Adrenal gland (tissue), 12 donors: ENCODE measurements around the gene TSHZ2. TPM values are rescaled to one million over a fixed set of nuclear protein-coding genes. Genes with fewer than 3 reads are reported as not detected.

Experiments
- DNase-seq, 7 donors: peaks; one replicate each; pipeline ENCODE4 v3.0.0-alpha.2; 2019 to 2020
- H3K27ac ChIP-seq, 5 donors: fragments of 200-600 bp; sonication (generic) in 4 of 5; 1 replicate in 3 of 5; 2 replicates in 2 of 5; pipeline versions ENCODE4 v1.5.1 to v1.8.0; 2016 to 2020; ENCODE audit warnings: mild to moderate bottlenecking in 1 of 5
- H3K27me3 ChIP-seq: fragments of 200-600 bp; 2 replicates; pipeline ENCODE4 v1.8.0; 2021
- H3K36me3 ChIP-seq, 2 donors: fragments of 200-600 bp; replicated peaks in 1 of 2; 1 replicate in 1 of 2; 2 replicates in 1 of 2; pipeline versions ENCODE4 v1.5.1 to v1.8.0; 2018 to 2022
- H3K4me1 ChIP-seq, 2 donors: fragments of 200-600 bp; replicated peaks in 1 of 2; 1 replicate in 1 of 2; 2 replicates in 1 of 2; pipeline versions ENCODE4 v1.5.1 to v1.8.0; 2018 to 2021
- H3K4me3 ChIP-seq, 4 donors: fragments of 200-600 bp; sonication (generic) in 3 of 4; one replicate each; pipeline ENCODE4 v1.5.1; 2016 to 2018
- H3K9me3 ChIP-seq, 3 donors: fragments of 200-600 bp; sonication (generic) in 1 of 3; replicated peaks in 1 of 3; 1 replicate in 2 of 3; 2 replicates in 1 of 3; pipeline versions ENCODE4 v1.5.1 to v1.8.0; 2016 to 2021
- CTCF ChIP-seq, 6 experiments: fragments of 450-650 bp in 4 of 6; fragments of 200-600 bp in 2 of 6; sonication (generic) in 1 of 6; IDR thresholded peaks; 1 replicate in 5 of 6; 2 replicates in 1 of 6; pipeline versions ENCODE4 v1.5.1 to v1.8.0; 2016 to 2021; ENCODE audit warnings: antibody characterized with exemption in 6 of 6, mild to moderate bottlenecking in 2 of 6, moderate library complexity in 1 of 6
- POLR2A ChIP-seq, 2 donors: fragments of 450-650 bp; IDR thresholded peaks; one replicate each; pipeline ENCODE4 v1.6.1; 2017; ENCODE audit warnings: antibody characterized with exemption in 2 of 2, mild to moderate bottlenecking in 2 of 2, moderate library complexity in 1 of 2
- WGBS, 4 donors: extraction: QIAGEN DNeasy Blood & Tissue Kit in 2 of 4; methylation state at CpG; one replicate each; pipeline versions ENCODE4 v1.1.5 to v1.1.7; 2013 to 2017; 5-methylcytosine and 5-hydroxymethylcytosine counted together
- intact Hi-C, 2 donors: fragments of 100-400 bp; cut with DNase I; formaldehyde crosslinking; loops; one replicate each; pipeline versions ENCODE4 v1.14.1 to v1.15.0; 2022 to 2023
- polyA plus RNA-seq, 3 donors: library from polyadenylated mRNA; stranded (reverse); fragments of 200-250 nt in 2 of 3; fragments of 350-450 nt in 1 of 3; fragmentation: Illumina TruSeq in 1 of 3; extraction: RNeasy Lipid Tissue Mini Kit (QIAGEN cat#74804) in 1 of 3; gene quantifications; one replicate each; pipeline ENCODE4 v1.2.3, GENCODE V29; 2013 to 2014
- total RNA-seq, 9 donors: library from RNA; depleted of rRNA in 4 of 9; stranded (reverse); fragments of >200 nt in 4 of 9; fragments of 120-200 nt in 1 of 9; fragmentation: NEBNext Ultra II Directional in 1 of 9; extraction: Animal tissue kit (Norgen Biotek cat#: 25700) in 1 of 9; gene quantifications; one replicate each; pipeline versions ENCODE4 v1.1.0 to v1.2.4, GENCODE V29; 2013 to 2023
- donor health status: healthy with polysubstance abuse.
- donor health status: Bipolar disorder and iron deficiency.
- donor health status: DM: yes; HTN: yes; CAD: no.
- donor health status: DM: no; HTN: no; CAD: no.
- donor health status: DM: no; HTN: no; CAD: no.
- donor health status: DM: yes; HTN: yes; CAD: no.

TSHZ2 gene
- total and polyA plus RNA-seq, 12 donors, result 20.5 to 87.1 (median 52.4) TPM

- Histone ChIP-seq H3K27ac (no peak overlapping the region), H3K27me3 (no peaks in the 10 kb centered on the region), H3K4me1 (peaks cover 9 to 24% of the 10 kb centered on the region in 2 donors), H3K9me3 (no peaks in the 10 kb centered on the region), H3K36me3 (no peaks in the 10 kb centered on the region), H3K4me3 (no peak overlapping the region)
- TF ChIP-seq POLR2A (IDR thresholded peaks at IDR 0.05) (no peak), CTCF (IDR thresholded peaks at IDR 0.05) (no peak)
- no peak for DNase-seq
- intact Hi-C loops, result no loop called here
- 90 to 100% (median 96%) methylated on average over 2 of the region's 2 CpGs for WGBS, 4 donors
Observed at GRCh38 chr20:53038299-53038698, 66.1 kb downstream of the TSHZ2 start.

- Histone ChIP-seq H3K36me3 (no peaks in the 10 kb centered on the region), H3K4me3 (no peak overlapping the region), H3K4me1 (peaks cover 9 to 24% of the 10 kb centered on the region in 2 donors), H3K27ac (peak overlapping the region in 3 of 5 donors; percentile 29 to 68 (median 48)), H3K27me3 (no peaks in the 10 kb centered on the region), H3K9me3 (no peaks in the 10 kb centered on the region)
- peak; percentile 42 to 71 (median 60) for DNase-seq
- no peak for TF ChIP-seq CTCF (IDR thresholded peaks at IDR 0.05)
- no peak for TF ChIP-seq POLR2A (IDR thresholded peaks at IDR 0.05)
- intact Hi-C loops, result no loop called here
- 46 to 58% (median 56%) methylated on average over 14 of the region's 14 CpGs for WGBS, 4 donors
Observed at GRCh38 chr20:53040693-53041589, 68.8 kb downstream of the TSHZ2 start.

GRCh38 chr20:53042521-53042920 lies 70.4 kb downstream of the TSHZ2 start:
- Histone ChIP-seq H3K4me3 (no peak overlapping the region), H3K27me3 (no peaks in the 10 kb centered on the region), H3K4me1 (peaks cover 9 to 19% of the 10 kb centered on the region in 2 donors), H3K36me3 (no peaks in the 10 kb centered on the region), H3K9me3 (no peaks in the 10 kb centered on the region), H3K27ac (no peak overlapping the region)
- 79 to 86% (median 81%) methylated on average over 3 of the region's 3 CpGs for WGBS, 4 donors
- intact Hi-C loops, result no loop called here
- DNase-seq, result no peak
- TF ChIP-seq CTCF (IDR thresholded peaks at IDR 0.05) (no peak), POLR2A (IDR thresholded peaks at IDR 0.05) (no peak)

GRCh38 chr20:53044296-53044695 lies 72.1 kb downstream of the TSHZ2 start:
- no peaks in the 10 kb centered on the region for H3K36me3 ChIP-seq
- H3K27me3 ChIP-seq, result no peaks in the 10 kb centered on the region
- H3K4me1 ChIP-seq, result peaks cover 9 to 19% of the 10 kb centered on the region in 2 donors
- no peaks in the 10 kb centered on the region for H3K9me3 ChIP-seq
- no peak overlapping the region for H3K4me3 ChIP-seq
- TF ChIP-seq CTCF (IDR thresholded peaks at IDR 0.05) (no peak), POLR2A (IDR thresholded peaks at IDR 0.05) (no peak)
- no peak overlapping the region for H3K27ac ChIP-seq
- intact Hi-C loops, result no loop called here
- DNase-seq, result no peak
- 89 to 97% (median 93%) methylated on average over 5 of the region's 5 CpGs for WGBS, 4 donors
